ENCODE data around the gene DOK4. TPM values are rescaled to one million over a fixed set of nuclear protein-coding genes. Genes with fewer than 3 reads are reported as not detected.

Gene DOK4
- total RNA-seq, 1 donor from 2014 or later: 19.3 TPM

- DNase-seq (ENCODE audit: extremely low read depth, low read depth, low spot score): no peak
These were observed 7.7 kb downstream of the DOK4 start for GRCh38 chr16:57478396-57479204.

GRCh38 chr16:57477531-57478202 lies 8.6 kb downstream of the DOK4 start:
- DNase-seq (ENCODE audit: extremely low read depth, low read depth, low spot score): no peak

DNA sequence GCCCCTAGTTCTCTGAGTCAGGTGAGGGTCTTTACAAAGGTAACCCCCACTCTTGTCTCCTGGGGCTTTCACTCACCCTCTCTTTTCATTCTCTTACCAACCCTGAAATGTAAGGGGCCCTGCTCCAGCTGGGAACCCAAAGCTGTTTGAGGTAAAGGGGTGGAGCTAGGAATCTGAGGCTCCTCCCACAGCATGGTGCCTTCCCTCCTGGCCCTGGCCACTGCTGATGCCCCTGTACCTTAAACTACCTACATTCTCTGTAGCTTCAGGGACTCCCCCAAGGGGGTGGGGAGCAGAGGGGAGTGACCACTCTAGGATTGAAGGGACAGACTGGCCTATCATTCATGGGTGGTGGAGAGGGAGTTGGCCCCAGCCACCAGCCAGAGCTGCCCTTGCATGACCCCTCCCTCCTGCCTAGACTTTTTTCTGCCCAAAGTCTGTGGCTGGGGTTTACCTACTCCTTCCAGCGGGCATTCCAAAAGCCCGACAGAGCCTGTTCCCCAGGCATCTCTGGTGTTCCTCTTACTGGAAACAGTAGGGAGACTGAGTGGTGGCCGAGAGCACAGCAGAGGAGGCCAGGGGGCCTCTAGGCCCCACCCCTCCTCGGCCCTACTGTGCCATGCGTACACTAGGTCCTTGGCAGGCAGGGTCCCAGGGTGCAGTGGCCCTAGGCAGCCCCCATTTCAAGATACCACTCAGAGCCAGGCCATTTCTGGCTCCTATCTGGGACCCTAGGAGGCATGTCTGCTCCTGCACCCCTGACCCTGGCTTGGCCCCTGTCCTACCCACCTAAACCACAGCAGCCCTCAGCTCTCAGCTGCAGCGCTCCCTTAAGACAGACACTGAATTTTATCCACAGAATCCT lies 9.5 kb downstream of the DOK4 start:
- no peak for DNase-seq (ENCODE audit: extremely low read depth, low read depth, low spot score)

GRCh38 chr16:57475711-57476339 lies 10.5 kb downstream of the DOK4 start:
- peak; percentile 22 for DNase-seq (ENCODE audit: extremely low read depth, low read depth, low spot score)

DNA sequence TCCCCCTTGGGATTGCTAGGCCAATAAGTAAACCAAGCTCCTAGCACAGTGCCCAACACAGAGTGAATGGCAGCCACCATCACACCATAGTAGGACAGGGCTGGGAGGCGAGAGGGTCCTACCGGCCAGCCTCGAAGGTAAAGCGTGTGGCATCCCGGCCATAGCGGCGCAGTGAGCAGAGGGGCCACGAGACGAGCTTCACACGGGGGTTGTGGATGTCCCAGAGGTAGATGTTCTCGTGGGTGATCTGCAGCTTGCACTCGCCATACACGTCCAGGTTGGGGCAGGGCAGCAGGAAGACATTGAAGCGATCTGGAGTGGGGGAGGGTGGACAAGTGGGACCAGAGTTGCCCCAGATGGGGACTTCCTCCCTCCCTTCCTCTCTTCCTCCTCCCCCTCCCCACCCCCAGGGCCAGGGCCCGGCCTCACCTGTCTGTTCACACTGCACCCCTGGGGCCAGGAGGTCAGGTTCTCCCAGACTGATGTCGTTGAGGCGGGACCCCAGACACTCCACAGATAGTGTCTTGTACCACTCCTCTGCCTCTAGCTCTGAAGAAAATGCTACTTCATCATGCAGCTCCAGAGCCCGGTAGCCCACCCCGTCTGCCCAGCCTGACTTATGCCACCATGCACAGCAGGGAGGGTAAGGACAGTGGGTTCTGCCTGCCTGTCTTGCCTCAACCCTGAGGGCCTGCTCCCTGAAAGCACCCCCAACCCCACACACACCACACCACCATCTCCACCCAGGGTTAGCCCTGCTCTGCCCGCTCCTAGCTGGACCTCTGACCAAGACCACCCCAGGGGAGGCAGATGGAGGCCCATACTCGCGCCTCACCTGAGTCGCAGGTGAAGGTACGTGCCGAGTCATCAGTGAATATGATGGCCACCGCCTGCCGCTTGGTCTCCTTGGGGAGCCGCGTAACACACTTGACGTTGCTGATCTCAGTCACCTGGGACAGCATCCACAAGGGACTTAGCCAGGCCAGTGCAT lies 11.3 kb downstream of the DOK4 start:
- DNase-seq (ENCODE audit: extremely low read depth, low read depth, low spot score): no peak

- no peak for DNase-seq (ENCODE audit: extremely low read depth, low read depth, low spot score)
These were observed 12.4 kb downstream of the DOK4 start for GRCh38 chr16:57473906-57474305.

DNA sequence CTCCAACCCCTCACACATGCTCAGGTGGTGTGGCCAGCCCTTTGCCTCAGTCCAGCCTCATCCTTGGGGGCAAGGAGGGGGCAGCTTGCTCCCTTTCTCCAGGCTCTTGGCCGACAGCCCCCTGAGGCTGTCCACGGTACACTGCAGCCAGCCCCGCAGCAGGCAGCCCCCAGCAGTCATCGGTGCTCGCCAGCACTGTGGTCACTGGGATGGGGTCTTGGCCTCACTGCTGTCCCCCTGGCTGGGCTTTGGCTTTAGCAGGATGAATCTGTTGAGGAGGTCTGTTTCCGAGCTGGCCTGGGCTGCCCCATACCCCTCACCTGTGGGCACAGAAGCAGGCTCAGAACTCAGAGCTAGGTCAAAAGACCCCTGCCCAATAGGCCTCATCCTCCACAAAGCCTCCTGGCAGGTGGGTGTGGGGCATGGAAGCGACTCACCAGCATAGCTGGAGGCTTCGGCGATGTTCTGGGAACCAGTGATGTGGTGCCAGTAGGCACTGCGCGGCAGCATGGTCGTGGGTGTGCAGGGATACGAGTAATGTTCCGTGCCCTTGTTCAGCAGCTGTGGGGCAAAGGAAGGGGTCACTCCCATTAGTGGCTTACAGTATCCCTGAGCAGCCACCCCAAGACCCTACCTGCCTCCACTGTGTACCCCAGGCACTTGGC lies 13.0 kb downstream of the DOK4 start:
- DNase-seq (ENCODE audit: extremely low read depth, low read depth, low spot score): no peak

- no peak for DNase-seq (ENCODE audit: extremely low read depth, low read depth, low spot score)
These were observed 13.6 kb downstream of the DOK4 start for GRCh38 chr16:57472665-57473060.

- DNase-seq (ENCODE audit: extremely low read depth, low read depth, low spot score): no peak
These were observed 14.2 kb downstream of the DOK4 start for GRCh38 chr16:57471852-57472664.

- no peak for DNase-seq (ENCODE audit: extremely low read depth, low read depth, low spot score)
These were observed 15.1 kb downstream of the DOK4 start for GRCh38 chr16:57471209-57471608.

GRCh38 chr16:57470711-57471110 lies 15.6 kb downstream of the DOK4 start:
- no peak for DNase-seq (ENCODE audit: extremely low read depth, low read depth, low spot score)

GRCh38 chr16:57469917-57470470 lies 16.3 kb downstream of the DOK4 start:
- DNase-seq (ENCODE audit: extremely low read depth, low read depth, low spot score): no peak

DNA sequence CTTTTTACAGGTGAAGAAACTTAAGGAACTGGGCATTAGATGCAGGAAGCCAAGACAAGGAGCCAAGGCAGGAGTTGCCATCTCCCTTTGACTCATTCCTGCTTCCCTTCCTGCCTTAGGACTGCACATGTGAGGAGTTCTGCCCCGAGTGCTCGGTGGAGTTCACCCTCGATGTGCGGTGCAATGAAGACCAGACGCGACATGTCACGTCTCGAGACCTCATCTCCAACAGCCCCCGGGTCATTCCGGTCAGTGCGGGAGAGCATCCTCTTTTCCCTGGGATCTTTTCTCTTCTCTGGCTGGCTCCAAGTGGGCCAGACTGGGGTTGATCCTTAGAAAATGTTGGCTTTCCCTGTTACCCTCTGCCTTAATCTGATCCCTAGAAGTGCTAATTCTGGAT lies 17.2 kb downstream of the DOK4 start:
- no peak for DNase-seq (ENCODE audit: extremely low read depth, low read depth, low spot score)

DNA sequence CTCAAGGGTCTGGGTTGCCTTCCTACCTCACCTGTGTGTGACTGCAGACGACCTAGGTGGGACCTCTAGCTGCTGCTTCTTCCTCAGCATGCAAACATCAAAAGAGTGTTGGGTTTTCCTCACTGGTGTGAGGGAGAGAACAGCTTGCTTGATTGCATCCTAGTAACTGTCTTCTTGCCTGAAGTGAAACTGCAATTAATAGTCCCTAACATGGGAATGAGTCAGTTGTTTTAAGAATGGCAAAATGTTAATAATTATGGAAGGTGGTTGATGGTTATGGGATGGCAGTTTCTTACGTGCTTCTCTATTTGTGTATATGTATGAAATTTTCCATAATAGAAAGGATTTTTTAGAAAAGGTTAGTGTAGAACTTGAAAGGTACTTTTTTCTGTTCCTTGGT lies 17.9 kb downstream of the DOK4 start:
- no peak for DNase-seq (ENCODE audit: extremely low read depth, low read depth, low spot score)

DNA sequence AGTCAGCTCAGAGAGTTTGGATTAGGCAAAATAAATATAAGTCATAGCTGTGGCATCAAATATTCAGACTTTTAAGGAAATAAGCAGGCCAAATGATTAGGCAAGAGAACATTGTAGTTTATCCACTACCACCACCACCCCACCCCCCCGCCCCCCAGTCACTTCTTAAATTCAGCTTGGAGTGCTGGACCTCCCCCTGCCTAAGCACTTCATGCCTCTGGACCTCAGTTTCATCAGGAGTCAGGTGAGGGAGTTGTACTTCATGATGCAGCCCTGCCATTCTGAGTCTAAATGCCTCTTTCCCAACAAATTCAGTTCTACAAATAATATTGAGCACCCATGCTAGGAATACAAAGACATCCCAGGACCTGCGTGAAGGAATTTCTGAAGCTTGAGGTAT lies 21.8 kb downstream of the DOK4 start:
- DNase-seq (ENCODE audit: extremely low read depth, low read depth, low spot score): no peak

- DNase-seq (ENCODE audit: extremely low read depth, low read depth, low spot score): no peak
These were observed 23.3 kb downstream of the DOK4 start for GRCh38 chr16:57462978-57463362.

- DNase-seq (ENCODE audit: extremely low read depth, low read depth, low spot score): peak; percentile 36
These were observed 23.9 kb downstream of the DOK4 start, which contains the start of gene POLR2C for GRCh38 chr16:57462209-57462977. Gene POLR2C (plus strand): TSS chr16:57462679. CDS start chr16:57462725, 46 bp downstream.
